ENCODE results near the gene NUTF2. TPM values are rescaled to one million over a fixed set of nuclear protein-coding genes. Genes with fewer than 3 reads are reported as not detected.

NUTF2 gene
- total RNA-seq, 4 donors from 2014 or later, result 88.5 to 136 (median 109) TPM

DNA sequence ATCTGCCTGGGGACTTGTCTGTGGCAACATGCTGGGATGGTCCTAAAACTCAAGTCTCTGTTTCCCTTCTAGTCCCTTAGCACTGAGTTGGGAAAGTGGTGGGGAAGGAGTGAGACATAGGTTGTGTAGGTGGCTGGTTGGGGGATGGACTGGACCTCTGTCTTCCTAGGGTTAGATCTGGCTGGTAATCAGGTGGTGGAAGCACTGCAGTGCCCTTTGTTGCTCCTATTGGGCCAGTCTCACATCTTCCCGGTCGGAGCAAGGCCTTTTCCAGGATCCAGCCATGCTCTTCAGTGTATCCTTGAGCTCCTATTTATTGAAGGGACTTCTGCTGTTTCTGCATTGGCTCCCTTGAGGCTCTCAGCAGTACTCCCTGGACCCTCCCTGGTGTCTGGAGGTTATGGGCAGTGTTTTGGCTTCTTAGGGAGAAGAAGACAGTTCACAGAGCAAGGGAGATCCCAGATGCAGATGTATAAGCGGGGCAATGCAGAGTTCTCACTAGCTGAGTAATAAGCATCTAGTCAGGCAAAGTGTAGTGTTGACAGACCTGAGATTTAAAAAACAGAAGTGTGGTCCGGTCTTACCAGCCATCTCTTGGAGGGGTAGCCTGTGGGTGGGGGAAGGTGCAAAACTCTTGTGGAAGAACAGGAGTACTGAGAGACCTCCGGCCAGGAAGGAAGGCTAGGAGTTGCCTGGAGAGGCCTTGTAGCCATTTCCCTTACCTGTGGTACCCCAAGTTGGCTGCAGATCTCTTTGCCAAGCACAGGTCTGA lies 1.3 kb upstream of the NUTF2 start:
- TF ChIP-seq POLR2A (IDR thresholded peaks at IDR 0.05), result no peak
- TF ChIP-seq, protein P1, sequence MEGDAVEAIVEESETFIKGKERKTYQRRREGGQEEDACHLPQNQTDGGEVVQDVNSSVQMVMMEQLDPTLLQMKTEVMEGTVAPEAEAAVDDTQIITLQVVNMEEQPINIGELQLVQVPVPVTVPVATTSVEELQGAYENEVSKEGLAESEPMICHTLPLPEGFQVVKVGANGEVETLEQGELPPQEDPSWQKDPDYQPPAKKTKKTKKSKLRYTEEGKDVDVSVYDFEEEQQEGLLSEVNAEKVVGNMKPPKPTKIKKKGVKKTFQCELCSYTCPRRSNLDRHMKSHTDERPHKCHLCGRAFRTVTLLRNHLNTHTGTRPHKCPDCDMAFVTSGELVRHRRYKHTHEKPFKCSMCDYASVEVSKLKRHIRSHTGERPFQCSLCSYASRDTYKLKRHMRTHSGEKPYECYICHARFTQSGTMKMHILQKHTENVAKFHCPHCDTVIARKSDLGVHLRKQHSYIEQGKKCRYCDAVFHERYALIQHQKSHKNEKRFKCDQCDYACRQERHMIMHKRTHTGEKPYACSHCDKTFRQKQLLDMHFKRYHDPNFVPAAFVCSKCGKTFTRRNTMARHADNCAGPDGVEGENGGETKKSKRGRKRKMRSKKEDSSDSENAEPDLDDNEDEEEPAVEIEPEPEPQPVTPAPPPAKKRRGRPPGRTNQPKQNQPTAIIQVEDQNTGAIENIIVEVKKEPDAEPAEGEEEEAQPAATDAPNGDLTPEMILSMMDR (IDR thresholded peaks at IDR 0.05), result no peak
- H3K4me3 ChIP-seq (ENCODE audit: low read depth, poor library complexity, severe bottlenecking), result no peak overlapping the region
- intact Hi-C loops (cut with DNase I; ENCODE audit: low total_unique reads), result no loop called here
- 64 to 69% methylated on average over 5 of the region's 5 CpGs for WGBS, 2 donors
- no peak for DNase-seq (ENCODE audit: low spot score in 2 of 2)

DNA sequence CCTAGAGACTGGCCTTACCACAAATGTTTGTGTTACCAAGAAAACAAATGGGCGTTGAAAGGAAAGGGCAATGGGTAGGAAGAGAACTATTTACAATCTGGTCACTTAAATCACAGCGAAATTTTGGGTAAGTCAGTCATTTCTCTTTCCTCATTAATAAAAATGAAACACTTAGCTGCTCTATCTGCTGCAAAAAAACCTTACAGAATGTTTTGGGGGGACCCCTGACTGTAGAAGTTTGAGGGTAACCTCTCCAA lies 742 bp upstream of the NUTF2 start:
- intact Hi-C loops (cut with DNase I; ENCODE audit: low total_unique reads), result no loop called here
- peak overlapping the region; percentile 46 for H3K4me3 ChIP-seq (ENCODE audit: low read depth, poor library complexity, severe bottlenecking)
- TF ChIP-seq, protein P1 (IDR thresholded peaks at IDR 0.05), result no peak
- no peak for TF ChIP-seq POLR2A (IDR thresholded peaks at IDR 0.05)
- WGBS, 2 donors, result 13 to 15% methylated on average over 2 of the region's 2 CpGs
- DNase-seq (ENCODE audit: low spot score in 2 of 2), result no peak

DNA sequence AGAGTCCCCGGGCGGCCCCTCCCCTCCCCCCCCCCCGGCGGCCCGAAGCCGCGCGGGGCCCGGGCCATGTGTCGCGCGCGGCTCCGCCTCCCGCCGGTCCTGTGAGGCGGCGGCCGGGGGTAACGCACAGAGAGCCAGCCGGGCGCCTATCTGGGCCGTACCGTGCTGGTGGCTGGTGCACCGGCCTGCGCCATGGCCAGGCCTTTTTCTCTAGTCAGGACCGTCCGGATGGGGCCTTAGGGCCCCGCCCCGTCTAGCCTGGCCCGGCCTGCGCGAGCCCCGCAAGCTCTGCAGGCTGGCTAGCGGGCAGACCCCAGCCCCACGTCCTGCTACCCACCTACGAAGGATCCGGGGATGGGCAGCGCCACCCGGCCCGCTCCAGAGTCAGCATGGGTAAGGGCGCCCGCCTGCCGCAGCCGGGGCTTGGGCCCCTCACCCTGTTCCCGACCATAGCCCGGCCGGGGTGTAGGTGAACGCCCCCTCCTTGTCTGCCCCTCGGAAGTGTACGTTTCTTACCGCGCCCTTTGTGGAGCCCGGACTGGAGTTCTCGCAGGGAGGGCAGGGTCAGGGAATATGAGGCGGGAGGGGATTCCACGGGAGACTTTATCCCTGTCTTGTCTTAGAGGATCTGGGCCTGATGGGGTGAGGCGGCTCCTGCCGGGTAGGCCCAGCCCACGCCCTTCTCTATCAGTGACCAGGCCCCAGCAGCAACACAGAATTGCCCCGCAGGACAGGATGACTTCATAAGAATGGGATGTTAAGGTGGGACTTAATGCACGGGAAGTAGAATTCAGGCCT lies 530 bp downstream of the NUTF2 start, which contains the start of gene CENPT:
Gene CENPT, minus strand, starts transcription at position 630 of the 798 bp plus-strand sequence. CDS start 13,834 bp downstream, outside the sequence.
- intact Hi-C loops (cut with DNase I; ENCODE audit: low total_unique reads), result no loop called here
- peak in 1 of 2 donors; percentile 88 for DNase-seq (ENCODE audit: low spot score in 2 of 2)
- TF ChIP-seq, protein P1 (IDR thresholded peaks at IDR 0.05), result no peak
- no peak for TF ChIP-seq POLR2A (IDR thresholded peaks at IDR 0.05)
- H3K4me3 ChIP-seq (ENCODE audit: low read depth, poor library complexity, severe bottlenecking), result peak within 1 kb of the TSS; percentile 90
- 0 to 1% methylated on average over 28 to 40 of the region's 62 CpGs for WGBS, 2 donors

DNA sequence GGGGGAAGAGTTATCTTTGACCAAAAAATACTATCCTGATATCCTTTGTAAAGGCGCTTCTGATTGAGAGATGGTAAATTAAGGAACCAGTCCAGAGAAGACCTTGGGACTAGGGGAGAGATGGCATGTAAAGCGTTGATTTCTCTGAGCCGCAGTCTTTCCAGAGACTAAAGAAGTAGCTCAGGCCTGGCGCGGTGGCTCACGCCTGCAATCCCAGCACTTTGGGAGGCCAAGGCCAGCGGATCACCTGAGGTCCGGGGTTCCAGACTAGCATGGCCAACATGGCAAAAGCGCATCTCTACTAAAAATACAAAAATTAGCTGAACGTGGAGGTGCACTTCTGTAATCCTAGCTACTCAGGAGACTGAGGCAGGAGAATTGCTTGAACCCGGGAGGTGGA lies 1.4 kb downstream of the NUTF2 start:
- H3K4me3 ChIP-seq (ENCODE audit: low read depth, poor library complexity, severe bottlenecking), result no peak overlapping the region
- TF ChIP-seq POLR2A (IDR thresholded peaks at IDR 0.05), result no peak
- 87 to 93% methylated on average over 11 of the region's 11 CpGs for WGBS, 2 donors
- DNase-seq (ENCODE audit: low spot score in 2 of 2), result no peak
- intact Hi-C loops (cut with DNase I; ENCODE audit: low total_unique reads), result no loop called here

DNA sequence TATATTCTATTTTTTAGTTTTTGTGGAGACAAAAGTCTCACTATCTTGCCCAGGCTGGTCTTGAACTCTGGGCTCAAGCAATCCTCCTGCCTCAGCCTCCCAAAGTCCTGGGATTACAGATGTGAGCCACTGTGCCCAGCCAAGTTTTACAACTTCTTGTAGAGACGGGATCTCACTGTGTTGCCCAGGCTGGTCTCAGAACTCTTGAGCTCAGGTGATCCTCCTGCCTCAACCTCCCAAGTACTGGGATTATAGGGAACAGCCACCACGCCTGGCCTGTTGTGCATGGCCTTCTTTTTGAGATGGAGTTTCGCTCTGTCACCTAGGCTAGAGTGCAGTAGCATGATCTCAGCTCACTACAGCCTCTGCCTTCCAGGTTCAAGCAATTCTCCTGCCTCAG lies 6.9 kb downstream of the NUTF2 start:
- intact Hi-C loops (cut with DNase I; ENCODE audit: low total_unique reads), result no loop called here
- WGBS, 2 donors, result 97% methylated on average over 3 of the region's 3 CpGs
- no peak for TF ChIP-seq POLR2A (IDR thresholded peaks at IDR 0.05)
- TF ChIP-seq, protein P1 (IDR thresholded peaks at IDR 0.05), result no peak
- H3K4me3 ChIP-seq (ENCODE audit: low read depth, poor library complexity, severe bottlenecking), result no peak overlapping the region
- DNase-seq (ENCODE audit: low spot score in 2 of 2), result no peak

DNA sequence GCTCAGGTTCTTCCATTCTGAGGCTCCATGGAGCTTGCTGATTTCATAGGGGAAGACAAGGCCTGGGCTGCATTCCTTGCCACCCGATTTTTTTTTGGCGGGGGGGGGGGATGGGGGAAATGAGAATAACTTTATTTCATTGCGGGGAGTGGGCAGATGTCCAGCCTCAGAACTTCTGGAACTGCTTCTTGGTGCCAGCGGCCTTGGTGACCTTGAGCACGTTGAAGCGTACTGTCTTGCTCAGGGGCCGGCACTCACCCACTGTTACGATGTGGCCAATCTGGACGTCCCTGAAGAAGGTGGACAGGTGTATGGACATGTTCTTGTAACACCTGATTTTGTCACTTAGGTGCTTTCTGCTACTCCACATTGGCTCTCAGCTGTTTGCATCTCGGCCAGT lies 9.1 kb downstream of the NUTF2 start:
- intact Hi-C loops (cut with DNase I; ENCODE audit: low total_unique reads), result no loop called here
- no peak for DNase-seq (ENCODE audit: low spot score in 2 of 2)
- TF ChIP-seq, protein P1 (IDR thresholded peaks at IDR 0.05), result no peak
- no peak for TF ChIP-seq POLR2A (IDR thresholded peaks at IDR 0.05)
- no peak overlapping the region for H3K4me3 ChIP-seq (ENCODE audit: low read depth, poor library complexity, severe bottlenecking)
- WGBS, 2 donors, result 75 to 79% methylated on average over 10 of the region's 10 CpGs

Data from lower leg skin (tissue), 4 donors.